Amniotic epithelial cell (primary cell): ENCODE data around the gene TCF15.
"Not testable (repeated sequence)": the region's sequence is repeated elsewhere in the genome, so short reads cannot be mapped to it uniquely, and the experiment has no call there.

Source experiments
- DNase-seq: peaks from one replicate; pipeline ENCODE4 v3.0.0-alpha.2; 2010; ENCODE audit warnings: low read depth

TCF15 gene

DNA sequence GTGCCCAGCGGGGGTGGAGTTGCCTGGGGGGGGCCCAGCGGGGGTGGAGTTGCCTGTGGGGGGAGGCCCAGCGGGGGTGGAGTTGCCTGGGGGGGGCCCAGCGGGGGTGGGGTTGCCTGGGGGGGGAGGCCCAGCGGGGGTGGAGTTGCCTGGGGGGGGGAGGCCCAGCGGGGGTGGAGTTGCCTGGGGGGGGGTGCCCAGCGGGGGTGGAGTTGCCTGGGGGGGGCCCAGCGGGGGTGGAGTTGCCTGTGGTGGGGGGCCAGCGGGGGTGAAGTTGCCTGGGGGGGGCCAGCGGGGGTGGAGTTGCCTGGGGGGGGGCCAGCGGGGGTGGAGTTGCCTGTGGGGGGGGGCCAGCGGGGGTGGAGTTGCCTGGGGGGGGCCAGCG lies 31.9 kb upstream of the TCF15 start:
- DNase-seq, result not testable (repeated sequence)

DNA sequence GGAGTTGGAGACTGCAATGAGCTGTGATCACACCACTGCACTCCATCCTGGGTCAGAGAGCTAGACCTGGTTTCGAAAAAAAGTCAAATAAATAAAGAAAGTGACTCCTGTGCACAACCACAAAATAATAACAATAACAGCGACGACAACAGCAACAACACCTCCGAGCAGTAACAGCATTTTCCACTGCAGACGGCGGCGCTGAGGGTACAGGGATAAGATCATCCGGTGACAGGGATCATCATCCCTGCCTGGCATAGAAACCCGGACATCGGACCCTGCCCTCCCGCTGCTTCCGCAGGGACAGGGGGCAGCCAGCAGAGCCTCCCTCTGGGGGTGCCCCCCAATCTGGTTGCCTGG lies 31.4 kb upstream of the TCF15 start:
- no peak for DNase-seq

DNA sequence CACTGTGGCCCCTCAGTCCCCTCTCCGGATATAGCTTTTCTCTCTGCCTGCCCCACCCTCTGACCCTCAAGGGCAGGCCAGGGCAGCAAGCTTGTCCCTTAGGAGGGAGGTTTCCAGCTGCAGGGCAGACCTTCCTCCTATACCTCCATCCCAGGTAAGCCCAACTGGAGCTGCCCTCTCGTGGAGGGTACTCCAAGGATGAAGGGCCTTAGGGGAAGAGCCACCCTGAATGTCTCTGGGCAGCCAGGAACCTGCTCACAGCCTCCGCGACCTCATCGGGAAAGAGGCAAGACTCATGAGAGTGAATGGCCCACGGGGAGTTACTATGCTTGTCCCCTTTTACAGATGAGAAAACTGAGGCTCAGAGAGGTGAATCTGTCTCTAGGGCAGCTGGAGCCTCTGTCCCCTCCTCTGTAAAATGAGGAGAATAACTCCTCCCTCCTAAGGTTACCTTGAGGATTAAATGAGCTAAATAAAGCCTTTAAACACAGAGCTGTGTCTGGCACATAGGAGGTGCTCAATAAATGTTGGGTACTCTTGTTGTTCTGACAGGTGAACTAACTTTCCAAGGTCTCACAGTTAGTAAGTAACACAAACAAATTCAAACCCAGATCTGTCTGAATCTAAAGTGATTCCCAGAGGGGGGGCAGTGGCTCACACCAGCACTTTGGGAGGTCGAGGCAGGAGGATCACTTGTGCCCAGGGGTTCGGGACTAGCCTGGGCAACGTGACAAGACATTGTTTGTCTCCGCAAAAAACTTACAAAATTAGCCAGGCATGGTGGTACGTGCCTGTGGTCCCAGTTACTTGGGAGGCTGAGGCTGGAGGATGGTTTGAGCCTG lies 30.8 kb upstream of the TCF15 start:
- DNase-seq, result no peak

DNA sequence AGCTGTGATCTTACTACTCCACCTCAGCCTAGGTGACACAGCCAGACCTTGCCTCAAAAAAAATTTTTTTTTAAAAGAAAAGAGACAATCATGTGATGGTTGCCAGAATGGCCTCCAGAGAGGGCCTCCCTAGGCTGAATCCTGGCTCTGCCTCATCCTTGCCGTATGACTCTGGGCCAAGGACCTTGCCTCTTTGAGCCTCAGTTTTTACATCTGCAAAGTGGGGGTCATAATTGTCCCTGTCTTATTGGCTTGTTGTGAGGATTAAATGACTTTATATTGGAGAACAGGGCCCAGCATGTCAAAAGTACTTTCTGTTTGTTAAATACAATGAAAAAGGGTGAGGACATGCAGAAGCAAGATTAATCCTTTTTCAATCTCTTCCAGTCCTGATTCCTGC lies 28.5 kb upstream of the TCF15 start:
- DNase-seq, result no peak

DNA sequence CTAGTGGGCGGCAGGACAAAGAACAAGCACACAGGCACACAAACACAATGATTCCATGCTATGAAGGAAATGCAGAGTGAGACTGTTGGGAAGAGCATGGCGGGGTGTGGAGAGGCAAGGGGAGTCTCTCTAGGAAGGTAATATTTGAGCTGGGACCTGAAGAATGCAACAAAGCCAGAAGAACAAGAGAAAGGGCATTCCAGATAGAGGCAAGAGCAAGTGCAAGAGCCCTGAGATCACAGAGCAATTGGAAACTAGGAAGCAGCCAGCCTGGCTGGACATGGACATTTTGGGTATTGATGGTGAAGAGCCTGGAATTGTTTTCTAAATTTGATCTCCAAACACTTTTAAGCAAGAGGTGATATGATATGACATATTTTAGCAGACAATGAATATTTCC lies 27.4 kb upstream of the TCF15 start:
- DNase-seq, result no peak

DNA sequence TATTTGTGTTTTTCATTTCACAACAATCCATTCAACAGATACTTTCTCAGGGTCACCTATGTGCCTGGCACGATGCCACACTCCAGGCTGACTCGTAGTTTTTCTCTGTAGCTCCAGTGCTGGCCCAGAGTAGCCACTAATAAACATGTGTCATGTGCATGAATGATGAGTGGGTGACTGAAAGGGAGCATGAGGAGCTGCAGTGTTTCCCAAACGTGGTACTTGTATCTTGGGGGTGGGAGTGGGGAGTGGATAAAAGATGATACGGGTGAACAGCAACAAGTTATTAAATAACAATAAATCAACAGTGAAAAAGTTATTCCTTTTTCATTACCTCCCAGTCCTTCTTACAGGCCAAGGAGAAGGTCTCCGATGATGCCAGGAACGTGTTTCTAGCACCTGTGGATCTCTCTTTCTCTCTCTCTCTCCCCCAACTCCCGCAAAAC lies 25.8 kb upstream of the TCF15 start:
- no peak for DNase-seq

DNA sequence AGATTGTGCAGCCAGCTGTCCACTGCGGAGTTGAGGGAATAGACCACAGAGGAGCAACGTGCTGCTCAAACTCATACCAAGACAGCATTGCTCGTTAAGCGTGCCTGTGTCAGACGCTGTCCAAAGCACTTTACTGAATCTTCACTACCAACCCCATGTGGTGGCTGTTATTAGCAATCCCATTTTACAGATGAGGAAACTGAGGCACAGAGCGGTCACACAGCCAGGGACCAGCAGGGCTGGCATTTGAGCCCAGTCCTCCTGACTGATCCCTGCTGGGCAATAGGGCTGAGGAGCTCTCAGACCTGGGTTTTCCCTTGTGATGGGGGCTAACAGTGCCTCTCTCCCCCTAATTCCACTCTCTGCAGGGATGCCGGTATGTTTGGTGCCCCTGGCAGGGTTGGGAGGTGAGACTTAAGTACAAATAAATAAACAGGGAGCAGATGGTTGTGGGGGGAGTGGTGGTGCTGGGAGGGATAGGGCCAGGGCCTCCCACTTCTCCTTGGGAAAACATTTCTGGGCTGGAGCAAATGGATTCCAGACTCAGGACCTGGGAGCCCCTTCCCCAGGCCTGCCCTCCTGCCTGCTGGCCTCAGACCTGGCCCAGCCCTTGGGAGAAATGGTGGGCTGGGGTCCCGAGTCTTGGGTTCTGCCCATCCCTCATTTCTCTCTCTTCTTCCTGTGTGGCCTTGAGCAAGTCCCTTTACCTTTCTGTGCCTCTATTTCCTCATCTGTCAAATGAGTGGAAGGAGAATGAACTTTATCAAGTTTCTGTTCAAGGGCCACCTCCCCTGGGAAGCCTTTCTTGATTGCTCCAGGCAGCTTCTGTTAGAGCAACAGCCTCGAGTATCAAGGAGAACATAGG lies 25.2 kb upstream of the TCF15 start:
- DNase-seq, result no peak

DNA sequence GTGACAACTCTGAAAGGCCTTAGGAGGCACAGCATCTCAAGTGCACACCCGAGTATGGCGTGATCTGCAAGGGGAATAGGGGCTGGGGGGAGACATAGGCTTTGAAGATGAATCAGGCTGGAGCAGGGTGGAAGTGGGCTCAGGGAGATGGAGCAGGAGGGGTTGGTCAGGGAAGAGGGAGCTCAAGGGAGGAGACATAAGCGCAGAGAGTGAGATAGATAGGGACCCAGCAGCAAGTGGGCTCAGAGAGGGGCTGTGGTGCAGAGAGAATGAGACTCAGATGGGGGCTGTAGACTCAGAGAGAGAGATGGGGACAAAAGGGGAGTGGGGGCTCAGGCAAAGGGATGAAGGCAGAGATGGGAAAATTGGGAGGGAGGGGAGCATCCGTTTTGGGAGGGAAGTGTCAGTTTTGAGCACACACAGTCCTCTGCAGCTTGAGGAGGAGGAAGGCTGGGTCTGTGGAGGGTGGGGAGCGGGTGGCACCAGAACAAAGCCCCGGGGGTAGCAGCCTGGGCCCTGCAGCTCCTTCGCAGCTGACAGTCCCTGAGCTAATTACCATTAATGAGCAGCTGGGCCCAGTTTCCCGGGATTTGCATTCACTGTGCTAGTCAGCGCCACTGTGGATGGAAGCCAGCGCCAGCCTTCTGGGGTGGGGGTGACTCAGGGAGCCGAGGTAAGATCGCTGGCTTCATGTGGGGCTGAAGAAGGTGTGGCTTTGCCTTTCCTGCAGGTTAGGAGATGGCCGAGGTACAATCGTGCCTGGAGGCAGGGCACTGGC lies 24.2 kb upstream of the TCF15 start:
- DNase-seq, result no peak

DNA sequence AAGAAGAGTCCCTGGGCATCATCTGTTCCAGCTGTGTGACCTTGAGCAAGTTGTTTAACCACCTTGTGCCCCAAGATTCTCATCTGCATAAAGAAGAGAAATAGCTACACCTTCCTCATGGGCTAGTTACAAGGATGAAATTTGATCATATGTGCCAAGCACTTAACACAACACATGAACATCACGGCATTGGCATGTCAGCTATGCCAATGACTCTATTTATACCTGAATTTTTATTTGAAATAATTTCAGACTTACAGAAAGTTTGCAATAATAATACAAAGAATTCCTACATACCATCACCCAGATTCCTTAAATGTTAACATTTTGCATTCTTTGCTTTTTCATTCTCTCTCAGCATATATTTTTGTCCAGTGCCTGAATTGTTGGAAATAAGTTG lies 21.0 kb upstream of the TCF15 start:
- DNase-seq, result no peak

DNA sequence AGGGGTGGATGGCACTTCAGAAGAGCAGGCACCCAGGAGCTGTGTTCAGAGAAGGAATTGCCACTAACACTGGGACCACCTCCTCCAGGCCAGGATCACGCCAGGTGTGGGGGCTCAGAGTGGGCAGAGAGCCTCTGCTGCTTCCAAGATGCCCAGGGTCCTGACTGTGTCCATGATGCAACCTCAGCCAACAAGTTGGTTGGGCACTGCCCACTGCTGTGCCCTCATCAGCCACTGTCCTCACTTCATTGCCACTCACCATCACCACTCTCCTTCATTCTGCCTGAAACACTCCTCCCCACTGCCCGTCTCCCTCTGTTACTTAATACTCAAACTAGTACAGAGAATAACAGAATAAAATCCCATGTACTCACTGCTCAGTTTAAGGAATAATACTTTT lies 16.5 kb upstream of the TCF15 start:
- no peak for DNase-seq

DNA sequence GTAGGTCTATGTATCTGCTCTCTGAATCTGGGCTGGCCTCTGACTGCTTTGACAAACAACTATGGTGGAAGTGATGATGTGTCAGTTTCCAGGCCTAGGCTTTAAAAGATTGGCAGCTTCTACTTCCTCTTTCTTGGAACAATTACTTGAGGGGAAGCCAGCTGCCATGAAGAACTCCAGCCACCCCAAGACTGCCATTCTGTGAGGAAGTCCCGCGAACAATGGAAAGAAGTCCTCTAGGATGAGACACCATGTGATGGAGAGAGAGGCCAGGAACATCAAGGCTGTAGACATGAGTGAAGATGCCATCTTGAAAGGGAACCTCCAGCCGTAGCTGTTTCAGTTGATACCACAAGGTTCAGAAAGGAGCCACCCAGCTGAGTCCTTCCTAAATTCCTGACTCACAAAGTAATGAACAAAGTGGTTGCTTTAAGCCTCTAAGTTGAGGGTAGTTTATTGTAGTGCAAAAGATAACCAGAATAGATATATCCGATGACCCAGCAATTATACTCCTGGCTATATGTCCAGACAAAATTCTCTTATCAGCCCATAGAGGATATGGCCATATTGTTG lies 15.3 kb upstream of the TCF15 start:
- DNase-seq, result no peak

DNA sequence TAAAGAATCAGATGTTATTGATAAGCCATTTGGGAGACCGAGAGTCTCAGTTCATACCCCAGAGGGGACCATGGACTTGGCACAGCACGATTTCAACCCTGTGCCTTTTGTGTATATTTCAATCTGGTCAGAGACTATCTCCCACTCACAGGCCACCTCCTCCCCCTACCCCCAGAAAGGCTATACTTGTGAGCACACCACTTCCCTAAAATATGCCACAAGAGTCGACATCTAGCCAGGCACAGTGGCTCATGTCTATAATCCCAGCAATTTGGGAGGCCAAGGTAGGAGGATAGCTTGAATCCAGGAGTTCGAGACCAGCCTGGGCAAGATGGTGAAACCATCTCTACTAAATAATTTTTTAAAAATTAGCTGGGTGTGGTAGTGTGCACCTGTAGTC lies 13.6 kb upstream of the TCF15 start:
- DNase-seq, result no peak

DNA sequence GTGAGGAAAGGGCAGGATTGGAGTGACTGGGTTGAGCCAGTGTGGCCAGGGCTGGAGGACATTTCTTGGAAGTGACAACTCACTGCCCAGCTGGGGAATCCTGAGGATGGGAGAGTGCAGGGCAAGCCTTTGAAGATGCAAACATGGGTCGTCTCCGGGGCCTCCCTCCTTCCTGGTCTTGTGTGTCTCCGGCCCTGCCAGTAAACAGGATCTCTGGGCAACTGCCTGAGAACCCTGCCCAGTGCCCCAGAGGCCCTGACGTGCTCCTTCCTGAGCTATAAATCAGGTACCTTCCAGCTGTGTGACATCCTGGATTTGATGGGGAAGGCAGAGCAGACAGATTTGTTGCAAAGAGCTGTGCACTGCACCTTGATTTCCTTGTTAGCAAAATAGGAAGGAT lies 12.9 kb upstream of the TCF15 start:
- DNase-seq, result no peak

DNA sequence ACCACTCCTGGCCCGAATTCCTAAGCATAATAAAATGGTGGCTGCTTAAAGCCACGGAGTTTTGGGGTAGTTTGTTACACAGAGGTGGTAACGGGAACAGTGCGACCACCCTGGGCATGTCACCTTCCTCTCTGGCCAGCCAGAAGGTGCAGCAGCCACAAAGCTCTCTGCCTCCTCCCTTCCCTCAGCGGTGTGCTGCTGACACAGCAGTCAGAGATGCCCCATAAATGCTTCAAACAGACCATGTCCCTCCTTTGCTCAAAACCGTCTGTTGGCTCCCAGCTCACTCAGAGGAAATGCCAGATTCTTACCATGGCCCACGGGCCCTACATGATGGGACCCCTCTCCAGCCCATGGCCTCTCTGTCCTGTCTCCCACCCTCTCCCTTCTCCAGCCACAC lies 12.1 kb upstream of the TCF15 start:
- DNase-seq, result no peak

DNA sequence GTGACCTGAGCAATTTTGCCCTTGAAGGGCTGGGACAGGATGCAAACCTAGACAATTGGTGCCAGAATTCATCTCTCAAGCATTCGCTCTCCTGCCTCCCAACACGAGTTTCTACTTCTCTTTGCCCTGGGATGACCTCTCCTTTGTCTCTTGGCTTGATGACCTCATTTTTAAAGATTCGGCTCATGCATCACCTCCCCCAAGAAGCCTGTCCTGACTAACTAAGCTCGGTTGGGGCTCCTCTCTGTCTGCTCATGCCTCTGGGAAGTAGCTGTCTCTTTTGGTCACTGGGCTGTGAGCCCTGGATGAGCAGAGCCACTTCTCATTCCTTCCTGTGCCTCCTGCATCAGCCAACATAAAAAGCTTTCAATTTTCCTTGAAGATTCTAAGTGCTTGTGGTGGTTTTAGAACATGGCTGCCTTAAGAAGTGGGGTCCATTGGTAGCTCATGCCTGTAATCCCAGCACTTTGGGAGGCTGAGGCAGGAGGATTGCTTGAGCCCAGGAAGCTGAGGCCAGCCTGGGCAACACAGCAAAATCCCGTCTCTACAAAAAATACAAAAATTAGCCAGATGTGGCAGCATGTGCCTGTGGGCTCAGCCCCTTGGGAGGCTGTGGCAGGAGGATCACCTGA lies 11.1 kb upstream of the TCF15 start:
- peak; percentile 15 for DNase-seq

DNA sequence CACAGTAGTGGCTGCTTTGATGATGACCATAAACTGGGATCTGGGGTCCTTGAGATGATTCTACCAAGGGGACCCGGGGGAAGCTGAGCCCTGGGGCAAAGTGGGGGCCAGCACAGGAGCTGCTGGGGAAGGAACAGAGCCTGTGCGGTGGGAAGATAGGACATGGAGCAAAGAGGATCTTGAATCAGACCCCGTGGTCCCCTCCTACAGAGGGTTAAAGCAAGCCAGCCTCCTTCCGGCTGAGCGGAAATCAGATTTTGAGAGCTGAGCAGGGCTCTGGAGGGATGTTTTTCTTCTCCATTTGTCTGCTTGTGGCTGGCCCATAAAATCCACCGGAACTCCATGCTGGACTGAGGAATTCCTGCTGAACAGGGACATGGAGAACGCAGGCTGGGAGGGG lies 10.1 kb upstream of the TCF15 start:
- DNase-seq, result no peak

DNA sequence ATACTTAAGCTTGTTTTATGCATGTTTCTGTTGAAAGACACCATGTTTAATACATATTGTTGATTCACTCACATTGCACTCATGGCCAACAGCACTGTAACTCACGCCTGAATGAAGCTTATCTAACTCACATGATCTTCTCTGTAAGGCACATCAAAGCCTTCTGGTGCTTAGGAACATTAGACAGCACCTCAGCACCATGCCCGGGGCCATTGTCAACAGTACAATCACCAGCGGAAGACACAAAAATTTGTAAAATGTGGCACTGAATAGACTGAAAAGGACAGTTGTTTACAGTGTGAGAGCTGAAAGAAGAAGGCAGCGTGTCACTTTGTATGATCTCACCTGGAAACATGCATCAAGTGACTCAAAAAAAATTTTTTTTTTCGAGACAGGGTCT lies 8.9 kb upstream of the TCF15 start:
- DNase-seq, result no peak

DNA sequence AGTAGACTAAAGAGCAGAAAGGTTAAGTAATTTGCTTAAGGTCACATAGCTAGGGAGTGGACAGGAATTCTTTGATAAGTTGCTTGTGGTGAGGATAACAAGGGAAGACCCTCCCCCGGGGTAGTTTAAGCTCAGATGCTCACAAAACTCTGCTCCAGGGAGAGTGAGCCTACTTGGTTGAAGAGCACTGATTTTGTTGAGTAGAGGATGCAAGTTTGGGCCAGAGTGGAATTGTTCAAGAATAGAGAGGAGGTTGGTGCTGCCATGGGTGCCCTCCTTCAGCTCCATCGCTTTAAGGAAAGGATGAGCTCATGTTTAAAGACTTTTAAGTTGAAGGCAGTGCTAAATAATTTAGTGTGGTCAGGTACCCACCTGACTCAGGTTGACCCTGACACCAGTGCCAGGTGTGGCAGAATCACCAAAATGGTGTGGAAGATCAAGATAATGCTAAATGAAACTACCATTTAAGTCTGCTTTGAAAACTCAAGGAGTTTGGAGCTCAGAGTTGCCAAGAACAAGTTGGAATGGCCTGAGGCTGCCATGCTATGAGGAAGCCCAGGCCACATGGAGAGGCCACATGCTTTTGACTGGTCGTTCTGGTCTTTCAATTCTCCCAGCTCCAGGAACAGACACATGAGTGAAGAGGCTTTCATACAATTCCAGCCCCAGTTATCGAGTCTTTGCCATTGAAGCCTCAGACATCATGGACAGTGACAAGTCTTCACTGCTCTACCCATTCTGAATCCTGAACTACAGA lies 8.0 kb upstream of the TCF15 start:
- DNase-seq, result no peak

DNA sequence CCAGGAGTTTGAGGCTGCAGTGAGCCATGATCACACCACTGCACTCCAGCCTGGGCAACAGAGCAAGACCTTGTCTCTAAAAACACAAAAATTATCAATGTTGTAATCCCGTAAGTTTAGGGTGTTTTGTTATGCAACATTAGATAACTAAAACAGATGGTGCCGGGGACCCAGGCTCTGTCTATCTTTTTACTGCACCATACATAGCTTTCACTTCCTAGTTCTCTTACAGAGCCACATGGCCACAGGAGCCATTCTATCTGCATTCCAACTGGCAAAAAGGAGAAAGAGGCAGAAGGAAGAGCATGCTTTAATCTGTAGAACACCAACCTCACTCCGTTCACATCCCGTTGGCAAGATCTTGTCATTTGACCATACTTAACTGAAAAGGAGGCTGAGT lies 5.4 kb upstream of the TCF15 start:
- DNase-seq, result no peak

DNA sequence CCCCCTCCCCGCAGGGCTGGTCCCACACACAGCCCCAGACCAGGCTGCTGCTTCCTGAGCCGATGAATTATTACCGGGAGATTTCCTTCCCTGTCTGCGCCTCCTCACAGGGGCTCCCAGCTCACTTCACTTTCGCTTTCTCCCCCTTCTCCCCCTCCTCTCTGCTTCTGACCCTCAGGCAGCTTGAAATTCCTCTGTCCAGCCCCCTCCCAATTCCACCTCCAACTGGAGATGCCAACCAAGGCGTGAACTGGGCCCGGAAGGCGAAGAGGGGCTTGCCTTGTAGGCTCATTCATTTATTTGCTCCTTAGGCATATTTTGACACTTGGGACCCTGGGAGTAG lies 1.7 kb upstream of the TCF15 start:
- no peak for DNase-seq
